Right lobe of liver (tissue), 4 donors: ENCODE data around the gene IDI1.

ENCODE experiments used
- CTCF ChIP-seq, 4 donors: fragments of 200-600 bp in 3 of 4; fragments of 450-650 bp in 1 of 4; IDR thresholded peaks; one replicate each; pipeline versions ENCODE4 v1.5.1 to v1.8.0; 2016 to 2022; ENCODE audit warnings: antibody characterized with exemption in 4 of 4, mild to moderate bottlenecking in 2 of 4
- POLR2A ChIP-seq: fragments of 450-650 bp; IDR thresholded peaks from one replicate; pipeline ENCODE4 v1.6.1; 2017; ENCODE audit warnings: antibody characterized with exemption, mild to moderate bottlenecking
- donor health status: DM: no; HTN: no; CAD: no.
- donor health status: DM: no; HTN: no; CAD: no.
- donor health status: DM: no; HTN: yes; CAD: no.

- TF ChIP-seq CTCF (IDR thresholded peaks at IDR 0.05) (no peak), POLR2A (no peak)
Measured at GRCh38 chr10:1057106-1057657, 8.3 kb upstream of the IDI1 start.
